LoVo (cell line): Measurements from ENCODE around the gene FLVCR1.
A peak's percentile ranks its signal among the peaks of the same experiment; 100 is the strongest.
"Not testable (repeated sequence)": the region's sequence is repeated elsewhere in the genome, so short reads cannot be mapped to it uniquely, and the experiment has no call there.

Experiments
- DNase-seq: peaks from one replicate; pipeline ENCODE4 v3.0.0-alpha.2; 2016; ENCODE audit warnings: low spot score

Gene FLVCR1

GRCh38 chr1:212857992-212858460 is at the start of gene FLVCR1:
Gene FLVCR1 (plus strand): TSS chr1:212858275. CDS start chr1:212858453, 178 bp downstream.
- DNase-seq = peak; percentile 95

- DNase-seq = no peak
Measured at GRCh38 chr1:212814537-212815334, 43.3 kb upstream of the FLVCR1 start.

DNA sequence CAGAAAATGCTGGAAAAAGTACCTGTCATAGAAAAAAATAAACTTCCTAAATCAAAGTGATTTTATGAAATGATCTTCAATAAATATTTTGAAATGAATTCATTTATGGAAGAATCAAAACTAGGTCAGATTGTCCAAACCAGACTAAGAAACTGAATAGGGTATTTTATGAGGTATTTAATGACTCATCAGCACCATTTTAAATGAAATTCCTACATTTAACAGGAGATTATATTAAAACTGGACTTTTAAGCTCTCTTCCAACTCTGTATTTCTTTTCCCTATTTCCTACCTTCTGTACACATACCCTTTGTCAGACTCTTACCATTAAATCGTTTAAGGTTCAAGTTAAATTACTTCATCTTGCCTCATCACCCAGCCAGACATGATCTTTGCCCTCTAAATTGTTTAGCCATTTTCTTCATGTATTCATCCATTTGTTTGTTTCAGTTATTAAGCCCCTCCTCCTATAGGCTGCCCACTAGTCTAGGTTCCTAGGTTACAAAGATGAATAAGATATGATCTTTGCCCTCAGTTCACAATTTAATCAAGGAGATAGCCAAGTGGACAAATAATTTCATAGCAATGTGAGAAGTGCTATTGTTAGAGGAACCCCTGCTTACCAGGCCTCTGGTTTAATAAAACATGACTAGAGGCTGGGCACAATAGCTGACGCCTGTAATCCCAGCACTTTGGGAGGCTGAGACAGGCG is 41.4 kb upstream of the FLVCR1 start:
- DNase-seq = peak; percentile 30

DNA sequence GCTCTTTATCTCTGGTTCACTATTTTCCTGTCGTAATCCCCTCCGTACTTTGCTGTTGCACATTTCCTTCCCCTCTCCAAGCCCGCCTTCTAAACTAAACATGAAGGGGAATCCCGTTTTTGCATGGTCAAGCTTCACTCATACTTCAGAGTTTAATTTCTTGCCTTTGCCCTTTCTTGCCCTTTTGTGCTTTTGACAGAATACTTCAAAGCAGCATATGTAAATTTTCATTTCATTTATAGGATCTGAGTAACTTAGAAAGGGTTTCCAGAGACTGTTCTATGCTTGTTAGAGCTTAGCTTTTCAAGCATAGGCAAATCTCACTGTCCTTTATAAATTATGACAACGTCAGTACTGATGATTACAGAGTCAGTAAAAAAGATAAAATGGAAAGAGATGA is 38.3 kb upstream of the FLVCR1 start:
- no peak for DNase-seq

- no peak for DNase-seq
Measured at GRCh38 chr1:212820969-212821368, 37.1 kb upstream of the FLVCR1 start.

DNA sequence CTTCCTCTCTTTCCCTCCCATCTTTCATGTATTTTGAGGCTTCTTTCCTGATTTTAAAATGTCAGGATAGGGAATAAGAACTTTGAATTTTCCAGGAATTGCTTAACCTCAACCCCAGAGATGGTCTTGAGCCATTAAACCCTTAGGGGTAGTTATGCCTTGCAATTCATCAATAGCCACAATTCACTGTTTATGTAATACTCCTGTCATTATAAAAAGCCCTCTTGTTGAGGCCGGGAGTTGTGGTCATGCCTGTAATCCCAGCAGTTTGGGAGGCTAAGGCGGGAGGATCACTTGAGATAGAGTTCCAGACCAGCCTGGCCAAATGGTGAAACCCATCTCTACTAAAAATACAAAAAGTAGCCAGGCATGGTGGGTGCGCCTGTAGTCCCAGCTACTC is 35.1 kb upstream of the FLVCR1 start:
- DNase-seq = no peak

GRCh38 chr1:212824201-212824600 is 33.9 kb upstream of the FLVCR1 start:
- no peak for DNase-seq

DNA sequence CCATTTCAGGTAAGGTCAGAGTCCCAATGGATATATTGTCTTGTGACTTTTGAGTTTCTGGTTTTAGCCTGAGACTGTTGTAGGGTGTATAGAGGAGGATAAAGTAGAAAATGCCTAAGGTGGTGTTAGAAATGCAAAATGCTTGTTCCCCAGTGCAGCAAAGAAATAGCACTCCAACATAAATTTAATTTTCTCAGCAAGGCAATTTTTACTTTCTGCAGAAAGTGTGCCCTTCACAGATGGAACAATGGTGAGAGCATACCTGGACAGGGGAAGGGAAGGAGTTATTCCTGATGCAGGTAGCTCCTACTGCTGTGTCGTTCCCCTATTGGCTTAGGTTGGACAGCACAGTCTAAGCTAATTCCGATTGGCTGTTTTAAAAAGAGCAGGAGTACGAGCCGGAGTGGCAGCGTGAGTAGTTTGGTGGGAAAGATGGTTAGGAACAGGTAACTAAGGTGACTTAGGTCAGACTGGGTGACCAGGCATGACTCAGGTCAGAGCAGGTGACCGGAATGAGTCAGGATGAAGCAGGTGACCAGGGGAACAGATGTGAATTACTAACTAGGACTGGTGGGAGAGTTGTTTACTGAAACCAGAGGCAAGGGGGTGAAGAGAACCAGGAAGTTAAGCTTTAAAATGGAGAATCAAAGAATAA is 32.1 kb upstream of the FLVCR1 start:
- no peak for DNase-seq

GRCh38 chr1:212827171-212827776 is 30.8 kb upstream of the FLVCR1 start:
- DNase-seq = no peak

- peak; percentile 36 for DNase-seq
Measured at GRCh38 chr1:212827831-212828278, 30.2 kb upstream of the FLVCR1 start.

DNA sequence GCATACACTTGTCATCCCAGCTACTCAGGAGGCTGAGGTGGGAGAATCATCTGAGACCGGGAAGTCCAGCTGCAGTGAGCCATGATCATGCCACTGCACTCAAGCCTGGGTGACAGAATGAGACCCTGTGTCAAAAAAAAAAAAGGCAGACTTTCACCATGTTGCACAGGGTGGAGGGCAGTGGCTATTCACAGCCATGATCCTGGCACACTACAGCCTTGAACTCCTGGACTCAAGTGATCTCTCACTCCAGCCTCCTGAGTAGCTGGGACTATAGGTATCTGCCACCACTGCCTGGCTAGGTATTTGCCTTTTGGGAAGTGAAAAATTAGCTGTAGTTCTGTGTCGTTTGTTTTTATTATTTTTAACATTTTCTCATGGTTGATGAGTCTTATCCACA is 29.7 kb upstream of the FLVCR1 start:
- no peak for DNase-seq

GRCh38 chr1:212833211-212834207 is 24.6 kb upstream of the FLVCR1 start:
- peak; percentile 31 for DNase-seq

- DNase-seq = no peak
Measured at GRCh38 chr1:212838145-212838544, 19.9 kb upstream of the FLVCR1 start.

GRCh38 chr1:212844521-212844920 is 13.6 kb upstream of the FLVCR1 start:
- not testable (repeated sequence) for DNase-seq

DNA sequence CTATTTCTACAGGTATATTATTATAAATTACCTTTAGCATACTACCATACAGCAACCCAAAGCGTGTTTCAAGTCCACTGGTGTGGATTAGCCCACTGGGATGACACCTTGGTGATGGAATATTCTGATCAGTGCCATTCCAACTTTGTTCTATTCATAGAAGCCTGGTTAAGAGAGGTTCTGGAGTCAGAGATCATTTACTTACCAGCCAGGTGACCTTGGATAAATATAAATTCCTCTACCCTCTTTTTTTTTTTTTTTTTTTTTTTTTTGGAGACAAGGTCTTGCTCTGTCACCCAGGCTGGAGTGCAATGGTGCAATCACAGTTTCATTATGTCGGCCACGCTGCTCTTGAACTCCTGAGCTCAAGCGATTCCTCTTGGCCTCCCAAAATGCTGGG is 10.5 kb upstream of the FLVCR1 start, which contains the start of gene SPATA45:
Gene SPATA45, minus strand, starts transcription at position 101 of the 400 bp plus-strand sequence. CDS start 11,500 bp downstream, outside the sequence.
- DNase-seq = no peak

DNA sequence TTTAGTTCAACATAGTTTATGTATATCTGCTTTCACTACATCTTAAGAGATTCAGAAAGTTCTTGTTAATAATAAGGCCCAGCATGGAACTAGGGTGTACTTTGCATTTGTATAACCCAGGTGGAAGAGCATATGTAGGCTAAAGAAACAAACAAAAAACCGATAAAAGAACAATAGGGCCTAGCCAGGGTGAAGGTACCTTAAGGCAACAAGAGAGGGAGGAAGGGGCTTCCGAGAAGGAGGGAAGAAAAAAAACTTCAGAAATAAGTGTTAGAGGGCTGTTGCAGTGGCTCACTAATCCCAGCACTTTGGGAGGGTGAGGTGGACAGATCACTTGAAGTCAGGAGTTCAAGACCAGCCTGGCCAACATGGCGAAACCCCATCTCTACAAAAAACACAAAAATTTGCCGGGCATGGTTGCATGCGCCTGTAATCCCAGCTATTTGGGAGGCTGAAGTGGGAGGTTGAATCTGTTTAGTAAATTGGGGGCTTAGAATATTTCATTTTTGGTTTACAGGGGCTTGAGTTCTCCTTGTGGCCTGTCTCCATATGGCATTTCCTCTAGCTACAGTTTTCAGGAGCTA is 5.9 kb upstream of the FLVCR1 start:
- DNase-seq = no peak

- DNase-seq = peak; percentile 41
Measured at GRCh38 chr1:212853658-212854057, 4.4 kb upstream of the FLVCR1 start.

GRCh38 chr1:212856755-212857154 is 1.3 kb upstream of the FLVCR1 start:
- DNase-seq = no peak

- DNase-seq = peak; percentile 11
Measured at GRCh38 chr1:212858461-212859265, 588 bp downstream of the FLVCR1 start.
